ENCODE data around the gene LRRTM4.
"Not testable (repeated sequence)": the region's sequence is repeated elsewhere in the genome, so short reads cannot be mapped to it uniquely, and the experiment has no call there.

The LRRTM4 gene

GRCh38 chr2:76829374-76830234 is 692.6 kb downstream of the LRRTM4 start:
- DNase-seq, result no peak

- DNase-seq, result no peak
Observed at GRCh38 chr2:76826691-76827090, 695.5 kb downstream of the LRRTM4 start.

- DNase-seq, result no peak
Observed at GRCh38 chr2:76825140-76825970, 696.8 kb downstream of the LRRTM4 start.

GRCh38 chr2:76821731-76822130 is 700.4 kb downstream of the LRRTM4 start:
- DNase-seq, result no peak

GRCh38 chr2:76813084-76813483 is 709.1 kb downstream of the LRRTM4 start:
- no peak for DNase-seq

GRCh38 chr2:76812156-76812555 is 710.0 kb downstream of the LRRTM4 start:
- no peak for DNase-seq

GRCh38 chr2:76809136-76809535 is 713.0 kb downstream of the LRRTM4 start:
- no peak for DNase-seq

GRCh38 chr2:76808732-76809131 is 713.4 kb downstream of the LRRTM4 start:
- DNase-seq, result no peak

GRCh38 chr2:76793647-76794334 is 728.4 kb downstream of the LRRTM4 start:
- no peak for DNase-seq

GRCh38 chr2:76781313-76781712 is 740.9 kb downstream of the LRRTM4 start:
- not testable (repeated sequence) for DNase-seq

- DNase-seq, result no peak
Observed at GRCh38 chr2:76763276-76763675, 758.9 kb downstream of the LRRTM4 start.

- no peak for DNase-seq
Observed at GRCh38 chr2:76760367-76760704, 761.8 kb downstream of the LRRTM4 start.

- DNase-seq, result no peak
Observed at GRCh38 chr2:76759634-76760366, 762.4 kb downstream of the LRRTM4 start.

GRCh38 chr2:76752506-76752905 is 769.7 kb downstream of the LRRTM4 start:
- DNase-seq, result no peak

GRCh38 chr2:76749858-76750257 is 772.3 kb downstream of the LRRTM4 start:
- no peak for DNase-seq

GRCh38 chr2:76748581-76749296 is 773.4 kb downstream of the LRRTM4 start:
- no peak for DNase-seq

GRCh38 chr2:76745605-76746004 is 776.6 kb downstream of the LRRTM4 start:
- DNase-seq, result no peak

- no peak for DNase-seq
Observed at GRCh38 chr2:76737607-76738006, 784.6 kb downstream of the LRRTM4 start.

- DNase-seq, result no peak
Observed at GRCh38 chr2:76733736-76734135, 788.4 kb downstream of the LRRTM4 start.

GRCh38 chr2:76731157-76731556 is 791.0 kb downstream of the LRRTM4 start:
- DNase-seq, result no peak

GRCh38 chr2:76730021-76730420 is 792.2 kb downstream of the LRRTM4 start:
- no peak for DNase-seq

- DNase-seq, result no peak
Observed at GRCh38 chr2:76721226-76721625, 801.0 kb downstream of the LRRTM4 start.

Measured in inflammatory macrophage treated with lipopolysaccharide for 4 hours (primary cell).